ENCODE data around the gene CKAP2L. TPM values are rescaled to one million over a fixed set of nuclear protein-coding genes. Genes with fewer than 3 reads are reported as not detected.
A peak's percentile ranks its signal among the peaks of the same experiment; 100 is the strongest.

The CKAP2L gene
- total and polyA plus RNA-seq, 9 of the 15 experiments (the other 6 are each of a cell fraction or from before 2014, with no cell fraction given) = 10.4 to 21.9 (median 14.2) TPM

DNA sequence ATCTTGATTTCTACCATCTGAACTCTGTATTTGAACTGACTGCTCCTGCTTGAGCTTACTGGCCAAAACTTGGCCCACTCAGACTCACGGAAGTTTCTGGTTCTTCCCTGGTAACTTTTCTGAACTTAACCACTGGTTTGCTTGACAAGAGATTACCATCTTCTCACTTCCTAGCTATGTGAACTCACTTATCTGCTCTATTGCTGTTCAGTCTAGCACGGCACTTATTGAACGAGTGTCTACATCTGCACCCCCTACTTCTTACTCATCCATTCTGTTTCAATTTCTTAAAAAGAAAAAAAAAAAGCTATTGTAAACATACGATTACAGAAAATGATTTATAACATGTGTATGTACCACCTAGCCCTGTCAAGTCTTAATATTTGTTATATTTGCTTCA is 9.0 kb downstream of the CKAP2L start (continued):
- TF ChIP-seq IRF1 (CRISPR knock-in tag; IDR thresholded peaks at IDR 0.05; ENCODE audit: borderline replicate concordance) (no peak), FOXK2 (conservative IDR thresholded peaks at IDR 0.05 in 1 of 2, IDR thresholded peaks at IDR 0.05 in 1 of 2; ENCODE audit: low read depth in 2 of 2) (no peak), ZNF589 (CRISPR knock-in tag; IDR thresholded peaks at IDR 0.05; ENCODE audit: low read depth) (no peak), SLC30A9 (CRISPR knock-in tag; IDR thresholded peaks at IDR 0.05) (no peak), THRA (IDR thresholded peaks at IDR 0.05) (no peak), TCF7 (IDR thresholded peaks at IDR 0.05; ENCODE audit: borderline replicate concordance) (no peak)

GRCh38 chr2:112754564-112754963 is 9.8 kb downstream of the CKAP2L start:
- no peak for FAIRE-seq
- CTCF ChIA-PET (ENCODE audit: low intra/inter-chr PET ratio) = no interaction called here
- 100% methylated on average over 1 of the region's 1 CpG for WGBS (ENCODE audit: insufficient coverage, low coverage, missing lambda C conversion rate)

More at GRCh38 chr2:112754564-112754963, 9.8 kb downstream of the CKAP2L start:
- DNase-seq (ENCODE audit: extremely low read depth in 1 of 4, low spot score in 3 of 4) (no peak), ATAC-seq (no peak)
- no peak overlapping the region for H3K4me3 ChIP-seq
- in situ Hi-C loops (cut with MboI) = loop anchor here (5.0 kb wide), 1 partner anchor 123 kb away; no protein-coding TSS in a partner anchor
- no peak overlapping the region for H2AFZ ChIP-seq (ENCODE audit: low read depth, low read length)
- no TSS peak for BruUV-seq (replicated peaks)
- H3K4me2 ChIP-seq (ENCODE audit: insufficient read depth, low read length) = no peak overlapping the region
- POLR2A ChIA-PET = interaction anchor here (0.9 to 1.3 kb wide), 4 partner anchors 10 to 19 kb away, joined by 3 read pairs; partner anchors contain the start of gene CKAP2L
- no peaks in the 10 kb centered on the region; a peak in 1 of 5 replicates for H3K4me1 ChIP-seq (replicated peaks in 1 of 2; ENCODE audit: control insufficient read depth in 2 of 2, insufficient read depth in 2 of 2, low read length in 2 of 2)
- H3K27me3 ChIP-seq (ENCODE audit: control insufficient read depth in 2 of 2, insufficient read depth in 2 of 2, low read length in 2 of 2) = no peaks in the 10 kb centered on the region
- H3K9me1 ChIP-seq (ENCODE audit: control insufficient read depth, insufficient read depth, low read length) = no peaks in the 10 kb centered on the region
- intact Hi-C loops (cut with micrococcal nuclease) = loop anchor here (5.0 kb wide), 1 partner anchor 78 kb away; no protein-coding TSS in a partner anchor
- H3K9ac ChIP-seq (ENCODE audit: insufficient read depth in 1 of 2, low read depth in 2 of 2, low read length in 2 of 2) = no peak overlapping the region
- H3K79me2 ChIP-seq (ENCODE audit: control insufficient read depth, insufficient read depth, low read length) = no peaks in the 10 kb centered on the region; the same call in 2 of the 3 replicates
- peaks cover 2% of the 10 kb centered on the region; the same call in 1 of the 2 replicates for H3K9me3 ChIP-seq (replicated peaks; ENCODE audit: control insufficient read depth, insufficient read depth, low read depth, low read length)
- H3K36me3 ChIP-seq (ENCODE audit: control insufficient read depth, insufficient read depth, low read length) = peaks cover 93% of the 10 kb centered on the region
- no peaks in the 10 kb centered on the region for H4K20me1 ChIP-seq (replicated peaks; ENCODE audit: control insufficient read depth, insufficient read depth, low read length)
- no peak for TF ChIP-seq CHCHD3 (CRISPR knock-in tag; IDR thresholded peaks at IDR 0.05)
- TF ChIP-seq SUPT5H (IDR thresholded peaks at IDR 0.05) = 0 out of 2 replicates have a peak, but pooled peaks have one; percentile 8
- H3K27ac ChIP-seq (ENCODE audit: extremely low read depth, low read depth, low read length) = no peak overlapping the region
